GM12878 (cell line): Measurements from ENCODE around the gene TNFRSF1B.

Experiments used
- CEBPB ChIP-seq, 2 experiments: fragments of 150-350 bp in 1 of 2; IDR thresholded peaks; 2 replicates each; pipeline ENCODE4 v1.6.1; 2012 to 2014; ENCODE audit warnings: low read depth in 2 of 2, low read length in 2 of 2, borderline replicate concordance in 1 of 2, inconsistent platforms in 1 of 2
- CTCF ChIP-seq, 3 experiments: IDR thresholded peaks in 2 of 3; conservative IDR thresholded peaks in 1 of 3; 2 replicates each; pipeline ENCODE4 v1.5.1; 2011; ENCODE audit warnings: low read depth in 3 of 3, low read length in 3 of 3, mild to moderate bottlenecking in 3 of 3, control low read depth in 2 of 3, moderate library complexity in 2 of 3, inconsistent platforms in 1 of 3, mixed read lengths in 1 of 3; ENCODE audit not compliant: control insufficient read depth in 2 of 3, insufficient read depth in 1 of 3; ENCODE audit errors: extremely low read depth in 1 of 3
- KAT2A ChIP-seq: conservative IDR thresholded peaks from 2 replicates; pipeline ENCODE4 v1.6.1; 2011; ENCODE audit warnings: low read depth, low read length; ENCODE audit not compliant: control insufficient read depth

DNA sequence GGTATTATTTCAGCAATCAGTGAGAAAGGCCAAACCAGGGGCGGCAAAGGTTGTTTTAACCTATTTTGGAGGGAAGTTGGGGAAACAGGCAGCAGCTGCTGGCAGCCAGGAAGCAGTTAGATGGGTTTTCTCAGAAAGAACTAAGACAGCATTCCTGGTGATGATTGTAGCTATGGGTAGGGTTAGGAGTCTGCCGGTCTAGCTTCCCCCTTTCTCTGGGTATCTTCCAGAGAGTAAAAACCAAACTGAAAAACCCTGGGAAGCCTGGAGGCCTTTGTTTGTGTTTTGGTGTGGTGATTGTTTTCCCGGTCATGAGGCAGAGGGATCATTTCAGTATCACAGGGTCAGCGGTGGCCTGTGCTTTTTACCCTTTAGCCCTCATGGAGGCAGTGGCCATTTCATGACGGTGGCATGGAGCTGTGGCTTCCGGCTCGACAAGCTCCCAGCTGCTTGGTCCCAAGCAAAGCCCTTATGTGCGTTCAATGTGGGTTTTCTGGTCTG is 19.5 kb upstream of the TNFRSF1B start:
- TF ChIP-seq CEBPB (IDR thresholded peaks at IDR 0.05; ENCODE audit: borderline replicate concordance in 1 of 2, low read depth in 2 of 2, low read length in 2 of 2) (no peak), KAT2A (no peak), CTCF (IDR thresholded peaks at IDR 0.05 in 2 of 3, conservative IDR thresholded peaks at IDR 0.05 in 1 of 3; ENCODE audit: control insufficient read depth in 2 of 3, extremely low read depth in 1 of 3, insufficient read depth in 1 of 3, low read depth in 3 of 3, low read length in 3 of 3) (no peak)
